Epithelial cell of alveolus of lung (primary cell): Measurements from ENCODE around the gene VAV3. TPM values are rescaled to one million over a fixed set of nuclear protein-coding genes. Genes with fewer than 3 reads are reported as not detected.

ENCODE experiments used
- total RNA-seq: library from RNA; depleted of rRNA; stranded (reverse); fragments of >200 nt; gene quantifications from 2 replicates; pipeline ENCODE4 v1.2.1, GENCODE V29; 2015

The VAV3 gene
- 0.39 TPM in 1 of 2 replicates, not detected in the other for total RNA-seq

GRCh38 chr1:107965110-107965991 is at the start of gene VAV3:
VAV3 (minus strand) TSS chr1:107965180; CDS start chr1:107964869, 311 bp downstream.

Other genes starting within 250 kb of the VAV3 start
- 30.0 and 44.3 TPM in 2 replicates for gene SLC25A24, start 235.2 kb upstream of the VAV3 start, total RNA-seq